Naive B cell (primary cell): ENCODE results near the gene PTK6. TPM values are rescaled to one million over a fixed set of nuclear protein-coding genes. Genes with fewer than 3 reads are reported as not detected.
A peak's percentile ranks its signal among the peaks of the same experiment; 100 is the strongest.
"Not testable (repeated sequence)": the region's sequence is repeated elsewhere in the genome, so short reads cannot be mapped to it uniquely, and the experiment has no call there.

ENCODE experiments used
- ATAC-seq, 2 donors: fragments of 150-1000 bp; cut with Tn5 transposase; 2 replicates each; pipeline ENCODE4 v1.10.0; 2021; ENCODE audit warnings: low read depth in 2 of 2, mild to moderate bottlenecking in 2 of 2, moderate library complexity in 2 of 2
- DNase-seq: peaks from one replicate; pipeline ENCODE4 v3.0.0; 2022
- H3K27ac Mint-ChIP-seq, 6 donors: one replicate each; pipeline ENCODE4 v1.8.0; 2020 to 2022; ENCODE audit warnings: mild to moderate bottlenecking in 6 of 6, mixed read lengths in 6 of 6, moderate library complexity in 5 of 6, inconsistent platforms in 2 of 6
- H3K27me3 Mint-ChIP-seq, 3 donors: one replicate each; pipeline ENCODE4 v1.8.0; 2021 to 2022; ENCODE audit warnings: mixed read lengths in 3 of 3, mild to moderate bottlenecking in 1 of 3
- H3K36me3 Mint-ChIP-seq, 2 donors: one replicate each; pipeline ENCODE4 v1.8.0; 2020 to 2022; ENCODE audit warnings: mixed read lengths in 2 of 2, inconsistent platforms in 1 of 2, mild to moderate bottlenecking in 1 of 2
- H3K4me1 Mint-ChIP-seq, 3 donors: one replicate each; pipeline ENCODE4 v1.8.0; 2020 to 2022; ENCODE audit warnings: mixed read lengths in 3 of 3, inconsistent platforms in 1 of 3, mild to moderate bottlenecking in 1 of 3, moderate library complexity in 1 of 3
- H3K4me3 Mint-ChIP-seq, 8 donors: one replicate each; pipeline ENCODE4 v1.8.0; 2020 to 2022; ENCODE audit warnings: mild to moderate bottlenecking in 8 of 8, mixed read lengths in 8 of 8, moderate library complexity in 8 of 8, inconsistent platforms in 2 of 8
- H3K9me3 Mint-ChIP-seq, 7 donors: one replicate each; pipeline ENCODE4 v1.8.0; 2020 to 2022; ENCODE audit warnings: mixed read lengths in 7 of 7, mild to moderate bottlenecking in 5 of 7, inconsistent platforms in 2 of 7, moderate library complexity in 1 of 7
- polyA plus RNA-seq, 6 donors: library from polyadenylated mRNA; unstranded; fragments of 300-500 nt; fragmentation: Illumina TruSeq; gene quantifications; one replicate each; pipeline ENCODE4 v1.2.3, GENCODE V29; 2021; ENCODE audit warnings: low read depth in 6 of 6

The PTK6 gene
- polyA plus RNA-seq, 6 donors from 2014 or later: 0.10 to 1.3 (median 0.51) TPM

GRCh38 chr20:63566395-63567135 is 29.4 kb upstream of the PTK6 start:
- no peak for ATAC-seq
- no peaks in the 10 kb centered on the region for H3K9me3 Mint-ChIP-seq
- H3K4me3 Mint-ChIP-seq: peak overlapping the region in 6 of 8 donors; percentile 39 to 90 (median 84)
- peaks cover 20 to 30% (median 22%) of the 10 kb centered on the region in 3 donors for H3K4me1 Mint-ChIP-seq
- no peaks in the 10 kb centered on the region for H3K36me3 Mint-ChIP-seq
- H3K27ac Mint-ChIP-seq: no peak overlapping the region
- DNase-seq: no peak
- no peaks in the 10 kb centered on the region for H3K27me3 Mint-ChIP-seq

- peak overlapping the region in 2 of 6 donors; percentile 63 to 82 for H3K27ac Mint-ChIP-seq
- H3K36me3 Mint-ChIP-seq: no peaks in the 10 kb centered on the region
- no peaks in the 10 kb centered on the region for H3K27me3 Mint-ChIP-seq
- H3K4me3 Mint-ChIP-seq: peak overlapping the region in 1 of 8 donors; percentile 25
- H3K4me1 Mint-ChIP-seq: peaks cover 20 to 30% (median 22%) of the 10 kb centered on the region in 3 donors
- DNase-seq (no peak), ATAC-seq (no peak)
- H3K9me3 Mint-ChIP-seq: no peaks in the 10 kb centered on the region
Observed at GRCh38 chr20:63565699-63566335, 28.6 kb upstream of the PTK6 start.

GRCh38 chr20:63565021-63565698 is 28.0 kb upstream of the PTK6 start:
- no peaks in the 10 kb centered on the region for H3K27me3 Mint-ChIP-seq
- no peak for ATAC-seq

GRCh38 chr20:63564036-63564810 is 27.0 kb upstream of the PTK6 start:
- peaks cover 0 to 2% (median 0%) of the 10 kb centered on the region in 7 donors for H3K9me3 Mint-ChIP-seq
- DNase-seq (no peak), ATAC-seq (no peak)
- no peaks in the 10 kb centered on the region for H3K27me3 Mint-ChIP-seq
- peak overlapping the region in 1 of 8 donors; percentile 42 for H3K4me3 Mint-ChIP-seq
- peaks cover 15 to 25% (median 22%) of the 10 kb centered on the region in 3 donors for H3K4me1 Mint-ChIP-seq
- no peak overlapping the region for H3K27ac Mint-ChIP-seq
- peaks cover 0 to 6% of the 10 kb centered on the region in 2 donors for H3K36me3 Mint-ChIP-seq

More at GRCh38 chr20:63565021-63565698, 28.0 kb upstream of the PTK6 start:
- H3K4me3 Mint-ChIP-seq: no peak overlapping the region
- H3K4me1 Mint-ChIP-seq: peaks cover 22 to 34% (median 24%) of the 10 kb centered on the region in 3 donors
- H3K27ac Mint-ChIP-seq: peak overlapping the region in 1 of 6 donors; percentile 82
- H3K36me3 Mint-ChIP-seq: peaks cover 0 to 5% of the 10 kb centered on the region in 2 donors
- H3K9me3 Mint-ChIP-seq: peaks cover 0 to 2% (median 0%) of the 10 kb centered on the region in 7 donors
- no peak for DNase-seq

GRCh38 chr20:63563225-63563935 is 26.2 kb upstream of the PTK6 start:
- H3K36me3 Mint-ChIP-seq: peaks cover 0 to 6% of the 10 kb centered on the region in 2 donors
- no peak overlapping the region for H3K4me3 Mint-ChIP-seq
- no peak overlapping the region for H3K27ac Mint-ChIP-seq
- DNase-seq (no peak), ATAC-seq (no peak)
- no peaks in the 10 kb centered on the region for H3K27me3 Mint-ChIP-seq
- H3K4me1 Mint-ChIP-seq: peaks cover 13 to 22% (median 17%) of the 10 kb centered on the region in 3 donors
- H3K9me3 Mint-ChIP-seq: peaks cover 0 to 2% (median 0%) of the 10 kb centered on the region in 7 donors

GRCh38 chr20:63562461-63563224 is 25.5 kb upstream of the PTK6 start:
- Mint-ChIP-seq H3K36me3 (peaks cover 0 to 6% of the 10 kb centered on the region in 2 donors), H3K4me1 (peaks cover 6 to 15% (median 10%) of the 10 kb centered on the region in 3 donors), H3K4me3 (no peak overlapping the region), H3K27me3 (no peaks in the 10 kb centered on the region), H3K27ac (no peak overlapping the region), H3K9me3 (peaks cover 0 to 2% (median 0%) of the 10 kb centered on the region in 7 donors)
- ATAC-seq (peak in 1 of 2 donors; percentile 17), DNase-seq (no peak)

- Mint-ChIP-seq H3K27ac (no peak overlapping the region), H3K4me1 (peaks cover 3 to 13% (median 8%) of the 10 kb centered on the region in 3 donors), H3K9me3 (peaks cover 0 to 2% (median 0%) of the 10 kb centered on the region in 7 donors), H3K4me3 (no peak overlapping the region), H3K36me3 (peaks cover 0 to 6% of the 10 kb centered on the region in 2 donors), H3K27me3 (no peaks in the 10 kb centered on the region)
- no peak for ATAC-seq
- no peak for DNase-seq
Observed at GRCh38 chr20:63561624-63562396, 24.6 kb upstream of the PTK6 start.

- Mint-ChIP-seq H3K4me3 (no peak overlapping the region), H3K36me3 (peaks cover 0 to 6% of the 10 kb centered on the region in 2 donors), H3K27ac (no peak overlapping the region), H3K9me3 (peaks cover 0 to 2% (median 0%) of the 10 kb centered on the region in 7 donors), H3K27me3 (no peaks in the 10 kb centered on the region), H3K4me1 (peaks cover 6 to 12% (median 8%) of the 10 kb centered on the region in 3 donors)
- no peak for DNase-seq
- ATAC-seq: no peak
Observed at GRCh38 chr20:63560856-63561609, 23.9 kb upstream of the PTK6 start.

GRCh38 chr20:63560333-63560805 is 23.2 kb upstream of the PTK6 start:
- no peak for DNase-seq
- peak overlapping the region in 1 of 8 donors; percentile 53 for H3K4me3 Mint-ChIP-seq
- H3K36me3 Mint-ChIP-seq: peaks cover 0 to 6% of the 10 kb centered on the region in 2 donors
- H3K27me3 Mint-ChIP-seq: no peaks in the 10 kb centered on the region
- ATAC-seq: no peak
- peaks cover 6 to 12% (median 8%) of the 10 kb centered on the region in 3 donors for H3K4me1 Mint-ChIP-seq
- no peak overlapping the region for H3K27ac Mint-ChIP-seq
- H3K9me3 Mint-ChIP-seq: peaks cover 0 to 2% (median 0%) of the 10 kb centered on the region in 7 donors

- not testable (repeated sequence) for H3K27me3 Mint-ChIP-seq, H3K36me3 Mint-ChIP-seq, DNase-seq, H3K27ac Mint-ChIP-seq, H3K9me3 Mint-ChIP-seq, ATAC-seq
- Mint-ChIP-seq H3K4me3 (peak overlapping the region in 1 of 8 donors; percentile 53), H3K4me1 (peaks cover 8 to 13% (median 10%) of the 10 kb centered on the region in 3 donors)
Observed at GRCh38 chr20:63559485-63560332, 22.5 kb upstream of the PTK6 start.
